K562 (cell line): ENCODE data around the gene AQP2. TPM values are rescaled to one million over a fixed set of nuclear protein-coding genes. Genes with fewer than 3 reads are reported as not detected.

ENCODE experiments used
- ATAC-seq: fragments of 200-7000 bp; cut with Tn5 transposase; 3 replicates; pipeline ENCODE4 v1.9.1; 2020; ENCODE audit warnings: moderate library complexity
- BruUV-seq: library from RNA; stranded (reverse); fragments of 400-500 nt; replicated peaks from 2 replicates; lab custom pipeline; 2021; lab: Mats Ljungman, UMichigan
- CTCF ChIA-PET: fragments of 300-600 bp; formaldehyde crosslinking; extraction: SDS; loops from one replicate; lab custom pipeline; 2021; ENCODE audit warnings: low intra/inter-chr PET ratio; lab: Yijun Ruan, JAX
- POLR2A ChIA-PET: fragments of 300-600, 350-650 bp; sonication (Branson Sonifier 250); formaldehyde crosslinking; extraction: SDS; loops from one replicate; lab custom pipeline; 2021; ENCODE audit warnings: antibody characterized with exemption, inconsistent platforms; lab: Yijun Ruan, JAX
- DNase-seq, 4 experiments: peaks; one replicate each; pipeline versions ENCODE4 v3.0.0 to v3.0.0-alpha.2; 2011 to 2018; ENCODE audit warnings: low spot score in 3 of 4, mixed read lengths in 3 of 4; ENCODE audit errors: extremely low read depth in 1 of 4
- FAIRE-seq: peaks from 2 replicates; lab custom pipeline; 2011; peaks lifted over from hg19 to GRCh38; lab: Jason Lieb, UNC
- H2AFZ ChIP-seq: 2 replicates; pipeline ENCODE4 v1.6.0; 2011; ENCODE audit warnings: low read depth, low read length, control low read depth, inconsistent platforms
- H3K27ac ChIP-seq: fragments of 200-600 bp; 3 replicates; pipeline ENCODE4 v1.8.0; 2011; ENCODE audit warnings: low read depth, mild to moderate bottlenecking, control low read depth, inconsistent platforms, low read length, moderate library complexity, mixed read lengths; ENCODE audit errors: extremely low read depth
- H3K27me3 ChIP-seq, 2 experiments: fragments of 300-600 bp in 1 of 2; 2 replicates in 1 of 2; 3 replicates in 1 of 2; pipeline versions ENCODE4 v1.6.0 to v1.8.0; 2011; ENCODE audit warnings: inconsistent platforms in 2 of 2, low read length in 2 of 2, mild to moderate bottlenecking in 1 of 2, mixed read lengths in 1 of 2, moderate library complexity in 1 of 2; ENCODE audit not compliant: control insufficient read depth in 2 of 2, insufficient read depth in 2 of 2
- H3K36me3 ChIP-seq: fragments of 300-600 bp; 3 replicates; pipeline ENCODE4 v1.8.0; 2011; ENCODE audit warnings: mild to moderate bottlenecking, low read length, inconsistent platforms; ENCODE audit not compliant: control insufficient read depth, insufficient read depth
- H3K4me1 ChIP-seq, 2 experiments: fragments of 200-600 bp in 1 of 2; replicated peaks in 1 of 2; 2 replicates in 1 of 2; 3 replicates in 1 of 2; pipeline versions ENCODE4 v1.5.1 to v1.8.0; 2011; ENCODE audit warnings: inconsistent platforms in 2 of 2, low read length in 2 of 2, mild to moderate bottlenecking in 1 of 2, mixed read lengths in 1 of 2, moderate library complexity in 1 of 2; ENCODE audit not compliant: control insufficient read depth in 2 of 2, insufficient read depth in 2 of 2
- H3K4me2 ChIP-seq: 2 replicates; pipeline ENCODE4 v1.6.1; 2011; ENCODE audit warnings: low read length, control low read depth, inconsistent platforms, mixed read lengths; ENCODE audit not compliant: insufficient read depth
- H3K4me3 ChIP-seq: fragments of 200-600 bp; sonication (generic), shearing (Covaris generic); 2 replicates; pipeline ENCODE4 v1.5.1; 2016; ENCODE audit warnings: control low read depth, inconsistent platforms
- H3K79me2 ChIP-seq: fragments of 200-600 bp; 3 replicates; pipeline ENCODE4 v1.8.0; 2011; ENCODE audit warnings: low read length, inconsistent platforms; ENCODE audit not compliant: control insufficient read depth, insufficient read depth
- H3K9ac ChIP-seq, 2 experiments: 2 replicates each; pipeline versions ENCODE4 v1.6.0 to v1.6.1; 2011; ENCODE audit warnings: low read depth in 2 of 2, low read length in 2 of 2, control low read depth in 1 of 2, inconsistent platforms in 1 of 2, mild to moderate bottlenecking in 1 of 2, mixed read lengths in 1 of 2; ENCODE audit not compliant: insufficient read depth in 1 of 2
- H3K9me1 ChIP-seq: one replicate; pipeline ENCODE4 v1.6.0; 2011; ENCODE audit warnings: inconsistent platforms, mild to moderate bottlenecking, low read length, moderate library complexity; ENCODE audit not compliant: control insufficient read depth, insufficient read depth
- H3K9me3 ChIP-seq: replicated peaks from 2 replicates; pipeline ENCODE4 v1.5.1; 2011; ENCODE audit warnings: low read depth, low read length, inconsistent platforms; ENCODE audit not compliant: control insufficient read depth, insufficient read depth
- H4K20me1 ChIP-seq: replicated peaks from 2 replicates; pipeline ENCODE4 v1.6.1; 2011; ENCODE audit warnings: low read length, inconsistent platforms, mixed read lengths; ENCODE audit not compliant: control insufficient read depth, insufficient read depth
- BCL6 ChIP-seq: fragments of 250-450 bp; sonication (Bioruptor Pico); IDR thresholded peaks from 2 replicates; pipeline ENCODE4 v1.4.0; 2020
- DNMT1 ChIP-seq: fragments of 450-650 bp; IDR thresholded peaks from 2 replicates; pipeline ENCODE4 v1.6.1; 2016; ENCODE audit warnings: antibody characterized with exemption, mild to moderate bottlenecking
- FOXO4 ChIP-seq: fragments of 450-650 bp; formaldehyde crosslinking; IDR thresholded peaks from 2 replicates; pipeline ENCODE4 v1.4.0; 2020; ENCODE audit warnings: mild to moderate bottlenecking, moderate library complexity
- KAT7 ChIP-seq: sonication (generic); formaldehyde crosslinking; IDR thresholded peaks from 2 replicates; pipeline ENCODE4 v1.8.0; 2022; ENCODE audit warnings: missing genetic modification reagents, mild to moderate bottlenecking, borderline replicate concordance
- NR2F6 ChIP-seq: fragments of 450-650 bp; formaldehyde crosslinking; IDR thresholded peaks from 2 replicates; pipeline ENCODE4 v1.4.0; 2020; ENCODE audit warnings: mild to moderate bottlenecking
- PCBP1 ChIP-seq: fragments of 200-400 bp; formaldehyde crosslinking; IDR thresholded peaks from 2 replicates; pipeline ENCODE4 v1.6.1; 2018; ENCODE audit warnings: mild to moderate bottlenecking, low read depth, low read length; ENCODE audit not compliant: poor library complexity, severe bottlenecking
- POU5F1 ChIP-seq: fragments of 150-350 bp; IDR thresholded peaks from 2 replicates; pipeline ENCODE4 v1.6.1; 2014; ENCODE audit warnings: borderline replicate concordance, low read length, low read depth, mild to moderate bottlenecking; ENCODE audit not compliant: partially characterized antibody
- USF2 ChIP-seq: sonication (generic); formaldehyde crosslinking; IDR thresholded peaks from 2 replicates; pipeline ENCODE4 v1.5.0; 2020; ENCODE audit warnings: missing genetic modification reagents
- ZNF778 ChIP-seq: fragments of 450-650 bp; formaldehyde crosslinking; IDR thresholded peaks from 2 replicates; pipeline ENCODE4 v1.4.0; 2020; ENCODE audit warnings: mild to moderate bottlenecking, moderate library complexity
- WGBS: fragments of 100-300 bp; shearing (Covaris generic); methylation state at CpG from one replicate; pipeline ENCODE4 v1.1.6; 2016; ENCODE audit warnings: low coverage, mixed read lengths; ENCODE audit not compliant: insufficient coverage; ENCODE audit errors: missing lambda C conversion rate; 5-methylcytosine and 5-hydroxymethylcytosine counted together
- in situ Hi-C: fragments of 300-500 bp; cut with MboI; formaldehyde crosslinking; loops from 4 replicates; pipeline ENCODE4 v1.15.0; 2018; ENCODE audit warnings: inconsistent platforms, mixed read lengths
- intact Hi-C: fragments of 100-400 bp; cut with micrococcal nuclease; formaldehyde crosslinking; loops from 2 replicates; pipeline ENCODE4 v1.14.2; 2022
- polyA plus RNA-seq, 8 experiments: library from polyadenylated mRNA; depleted of rRNA in 4 of 8; stranded (reverse) in 5 of 8; unstranded in 3 of 8; fragments of >200 nt; fragmentation: Nextera tagmentation in 2 of 8; fragmentation: Illumina TruSeq in 1 of 8; extraction: Ambion mirVana in 2 of 8; extraction: Trizol in 1 of 8; gene quantifications; 2 replicates each; pipeline versions ENCODE4 v1.2.1 to v1.2.3, GENCODE V29; 2011 to 2014; ENCODE audit warnings: inconsistent platforms in 1 of 8, missing spikeins in 1 of 8
- total RNA-seq, 7 experiments: library from RNA; depleted of rRNA in 6 of 7; stranded (reverse); fragments of >200 nt in 6 of 7; fragmentation: Illumina TruSeq in 2 of 7; extraction: Trizol in 2 of 7; gene quantifications; 2 replicates each; pipeline versions ENCODE4 v1.2.1 to v1.2.3, GENCODE V29; 2011 to 2021; ENCODE audit warnings: low replicate concordance in 1 of 7
- TF ChIP-seq, protein P1 (sequence below): fragments of 250-450 bp; sonication (Bioruptor Pico); IDR thresholded peaks from 2 replicates; pipeline ENCODE4 v1.5.0; 2021

The AQP2 gene
- total and polyA plus RNA-seq, 9 of the 15 experiments (the other 6 are each of a cell fraction or from before 2014, with no cell fraction given), result not detected

- no peaks in the 10 kb centered on the region for H3K36me3 ChIP-seq
- H3K9me3 ChIP-seq, result no peaks in the 10 kb centered on the region
- no peaks in the 10 kb centered on the region for H3K27me3 ChIP-seq
- peak overlapping the region; percentile 92 for H2AFZ ChIP-seq
- no peak overlapping the region for H3K4me3 ChIP-seq
- H3K4me1 ChIP-seq, result peaks cover 14 to 18% of the 10 kb centered on the region in 2 experiments; a peak in 4 of 5 replicates
- DNase-seq (no peak), FAIRE-seq (no peak), ATAC-seq (no peak)
- H3K9me1 ChIP-seq, result no peaks in the 10 kb centered on the region
- H3K4me2 ChIP-seq, result no peak overlapping the region
- H4K20me1 ChIP-seq, result no peaks in the 10 kb centered on the region
- intact Hi-C loops (loop anchor here (5.0 kb wide), 2 partner anchors 77 to 167 kb away; no protein-coding TSS in a partner anchor), in situ Hi-C loops (no loop called here)
- POLR2A ChIA-PET, result interaction anchor here (0.6 to 1.9 kb wide), 3 partner anchors 12 to 60 kb away, joined by 4 to 12 read pairs (median 10); no protein-coding TSS in a partner anchor
- no peaks in the 10 kb centered on the region for H3K79me2 ChIP-seq
- 52% methylated on average over 3 of the region's 3 CpGs for WGBS
- TF ChIP-seq NR2F6, result no peak
- no peak for TF ChIP-seq DNMT1
- TF ChIP-seq POU5F1, result no peak
- TF ChIP-seq USF2 (CRISPR knock-in tag), result no peak
- TF ChIP-seq, protein P1, sequence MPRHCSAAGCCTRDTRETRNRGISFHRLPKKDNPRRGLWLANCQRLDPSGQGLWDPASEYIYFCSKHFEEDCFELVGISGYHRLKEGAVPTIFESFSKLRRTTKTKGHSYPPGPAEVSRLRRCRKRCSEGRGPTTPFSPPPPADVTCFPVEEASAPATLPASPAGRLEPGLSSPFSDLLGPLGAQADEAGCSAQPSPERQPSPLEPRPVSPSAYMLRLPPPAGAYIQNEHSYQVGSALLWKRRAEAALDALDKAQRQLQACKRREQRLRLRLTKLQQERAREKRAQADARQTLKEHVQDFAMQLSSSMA (CRISPR knock-in tag), result no peak
- no peak for TF ChIP-seq ZNF778 (CRISPR knock-in tag)
- TF ChIP-seq FOXO4 (CRISPR knock-in tag), result no peak
- no peak for TF ChIP-seq KAT7
- no peak for TF ChIP-seq PCBP1
- TF ChIP-seq BCL6 (CRISPR knock-in tag), result no peak
- no peak overlapping the region; a peak in 1 of 4 replicates for H3K9ac ChIP-seq
- CTCF ChIA-PET, result interaction anchor here (0.6 to 0.9 kb wide), 2 partner anchors 77 to 86 kb away, joined by 3 to 4 read pairs; no protein-coding TSS in a partner anchor
- no TSS peak for BruUV-seq
- peak overlapping the region; percentile 35; the same call in 1 of the 3 replicates for H3K27ac ChIP-seq
Measured at GRCh38 chr12:49944718-49945117, 5.8 kb upstream of the AQP2 start.
